Bronchial epithelial cell (primary cell): ENCODE measurements around the gene NGB. TPM values are rescaled to one million over a fixed set of nuclear protein-coding genes. Genes with fewer than 3 reads are reported as not detected.

ENCODE experiments used
- DNase-seq: peaks from one replicate; pipeline ENCODE4 v3.0.0-alpha.2; 2010; ENCODE audit warnings: low read depth
- FAIRE-seq: peaks from 2 replicates; lab custom pipeline; 2011; peaks lifted over from hg19 to GRCh38; lab: Jason Lieb, UNC
- H3K27me3 ChIP-seq: 2 replicates; pipeline ENCODE4 v1.5.1; 2011; ENCODE audit warnings: low read length; ENCODE audit not compliant: control insufficient read depth, insufficient read depth
- H3K36me3 ChIP-seq: 2 replicates; pipeline ENCODE4 v1.5.1; 2011; ENCODE audit warnings: low read length; ENCODE audit not compliant: control insufficient read depth, insufficient read depth
- H3K4me3 ChIP-seq: 2 replicates; pipeline ENCODE4 v1.5.1; 2011; ENCODE audit warnings: mild to moderate bottlenecking, low read depth, low read length, control low read depth
- CTCF ChIP-seq: IDR thresholded peaks from 2 replicates; pipeline ENCODE4 v1.5.1; 2011; ENCODE audit warnings: mild to moderate bottlenecking, moderate library complexity, low read length, control low read depth, inconsistent platforms; ENCODE audit not compliant: insufficient read depth, severe bottlenecking
- total RNA-seq: library from RNA; depleted of rRNA; stranded (reverse); fragments of >200 nt; gene quantifications from 2 replicates; pipeline ENCODE4 v1.2.1, GENCODE V29; 2014

NGB gene
- total RNA-seq, 1 donor from 2014 or later: 0.26 TPM

- Histone ChIP-seq H3K4me3 (no peak overlapping the region), H3K27me3 (peaks cover 10% of the 10 kb centered on the region), H3K36me3 (peaks cover 9% of the 10 kb centered on the region)
- FAIRE-seq (no peak), DNase-seq (no peak)
- no peak for TF ChIP-seq CTCF
Observed at GRCh38 chr14:77275041-77275580, 4.1 kb upstream of the NGB start.

- no peak for DNase-seq
- Histone ChIP-seq H3K36me3 (peaks cover 5% of the 10 kb centered on the region), H3K27me3 (peaks cover 11% of the 10 kb centered on the region), H3K4me3 (no peak overlapping the region)
- FAIRE-seq: no peak
- no peak for TF ChIP-seq CTCF
Observed at GRCh38 chr14:77273796-77274195, 2.8 kb upstream of the NGB start.

GRCh38 chr14:77272261-77272660, 1.3 kb upstream of the NGB start:
- Histone ChIP-seq H3K36me3 (peaks cover 1% of the 10 kb centered on the region), H3K27me3 (peaks cover 13% of the 10 kb centered on the region), H3K4me3 (no peak overlapping the region)
- no peak for FAIRE-seq
- TF ChIP-seq CTCF: no peak
- no peak for DNase-seq

- peak overlapping the region; percentile 7 for H3K4me3 ChIP-seq
- H3K36me3 ChIP-seq: no peaks in the 10 kb centered on the region
- TF ChIP-seq CTCF: no peak
- peaks cover 13% of the 10 kb centered on the region for H3K27me3 ChIP-seq
- FAIRE-seq (no peak), DNase-seq (no peak)
Observed at GRCh38 chr14:77270361-77271112, 469 bp downstream of the NGB start.

GRCh38 chr14:77268989-77269600, 1.9 kb downstream of the NGB start:
- H3K27me3 ChIP-seq: peaks cover 13% of the 10 kb centered on the region
- H3K4me3 ChIP-seq: no peak overlapping the region
- FAIRE-seq (no peak), DNase-seq (peak; percentile 40)
- no peak for TF ChIP-seq CTCF
- no peaks in the 10 kb centered on the region for H3K36me3 ChIP-seq
